A375 (cell line): ENCODE data around the gene LNX1. TPM values are rescaled to one million over a fixed set of nuclear protein-coding genes. Genes with fewer than 3 reads are reported as not detected.

ENCODE experiments used
- total RNA-seq: library from RNA; depleted of rRNA; stranded (reverse); fragments of >200 nt; shearing (Covaris generic); gene quantifications from 2 replicates; pipeline ENCODE4 v1.2.3, GENCODE V29; 2014; rRNA removed

The LNX1 gene
- total RNA-seq = 3.2 and 3.4 TPM in 2 replicates

DNA sequence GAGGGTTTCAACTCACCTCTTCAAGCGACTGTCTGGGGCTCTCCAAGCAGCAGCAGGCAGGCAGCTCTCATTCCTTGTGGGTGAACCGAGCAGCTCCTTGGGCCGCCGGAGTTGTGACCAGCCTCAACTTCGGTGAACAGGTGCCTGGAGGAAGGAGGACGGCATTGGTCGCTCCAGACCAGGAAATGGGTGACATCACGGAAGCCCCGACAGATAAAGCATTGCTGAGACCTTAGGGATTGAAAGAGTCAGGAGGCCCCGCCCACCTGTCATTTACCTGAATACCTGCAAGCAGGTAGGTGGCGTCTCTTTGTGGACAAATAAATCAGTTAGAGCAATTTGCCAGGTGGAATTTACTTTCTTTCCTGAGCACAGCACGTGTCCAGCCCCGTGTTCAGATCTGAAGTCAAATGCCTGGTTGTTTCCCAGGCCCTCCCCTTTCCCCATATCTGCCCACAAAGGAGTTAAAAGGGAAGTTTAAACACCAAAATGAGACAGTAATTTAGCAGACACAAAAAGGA, at the start of gene LNX1:
Gene LNX1 (minus strand): TSS at position 115 of the 521 bp plus-strand sequence. CDS start 17,484 bp downstream, outside the sequence.

Other genes with a start within 250 kb of the LNX1 start
- gene SCFD2, start 225.4 kb downstream of the LNX1 start, total RNA-seq = 49.7 and 51.0 TPM in 2 replicates
- 96.5 and 101 TPM in 2 replicates for gene FIP1L1, start 213.8 kb downstream of the LNX1 start, total RNA-seq